H1 (cell line): ENCODE data around the gene GADL1. TPM values are rescaled to one million over a fixed set of nuclear protein-coding genes. Genes with fewer than 3 reads are reported as not detected.

Experiments used
- CTCF ChIA-PET: fragments of 300-600 bp; sonication (Branson Sonifier 250); formaldehyde crosslinking; loops from one replicate; lab custom pipeline; 2021; ENCODE audit not compliant: partially characterized antibody; lab: Charles Lee
- POLR2A ChIA-PET: fragments of 300-600 bp; sonication (Branson Sonifier 250); formaldehyde crosslinking; loops from one replicate; lab custom pipeline; 2021; ENCODE audit warnings: inconsistent platforms; ENCODE audit not compliant: partially characterized antibody; lab: Charles Lee
- DNase-seq, 2 experiments: peaks; one replicate each; pipeline versions ENCODE4 v3.0.0 to v3.0.0-alpha.2; 2010 to 2022; ENCODE audit warnings: low spot score in 2 of 2, low read depth in 1 of 2, mixed read lengths in 1 of 2
- FAIRE-seq: peaks from 2 replicates; lab custom pipeline; 2011; peaks lifted over from hg19 to GRCh38; lab: Jason Lieb, UNC
- H2AFZ ChIP-seq: 2 replicates; pipeline ENCODE4 v1.8.1; 2012; ENCODE audit warnings: low read length, inconsistent platforms
- H2AK5ac ChIP-seq: 2 replicates; pipeline ENCODE4 v1.6.1; 2013; ENCODE audit warnings: low read depth, low read length
- H2BK120ac ChIP-seq: replicated peaks from 2 replicates; pipeline ENCODE3; 2013; ENCODE audit warnings: low read depth, low read length, inconsistent platforms
- H2BK12ac ChIP-seq: 2 replicates; pipeline ENCODE4 v1.6.1; 2013; ENCODE audit warnings: low read depth, low read length
- H2BK15ac ChIP-seq: 2 replicates; pipeline ENCODE4 v1.6.1; 2013; ENCODE audit warnings: low read length
- H2BK20ac ChIP-seq: 2 replicates; pipeline ENCODE4 v1.6.1; 2013; ENCODE audit warnings: low read length
- H2BK5ac ChIP-seq: 2 replicates; pipeline ENCODE4 v1.6.1; 2013; ENCODE audit warnings: low read depth, low read length
- H3K14ac ChIP-seq: 2 replicates; pipeline ENCODE4 v1.6.1; 2013; ENCODE audit warnings: inconsistent platforms; ENCODE audit not compliant: insufficient read length
- H3K18ac ChIP-seq: 2 replicates; pipeline ENCODE4 v1.6.1; 2013; ENCODE audit warnings: low read length; ENCODE audit errors: extremely low read depth
- H3K23ac ChIP-seq: 2 replicates; pipeline ENCODE4 v1.6.1; 2013; ENCODE audit warnings: inconsistent platforms; ENCODE audit not compliant: insufficient read length
- H3K23me2 ChIP-seq: 2 replicates; pipeline ENCODE4 v1.6.1; 2013; ENCODE audit warnings: low read depth, low read length
- H3K27ac ChIP-seq: 2 replicates; pipeline ENCODE4 v1.6.1; 2011; ENCODE audit warnings: low read depth, low read length, inconsistent platforms
- H3K27me3 ChIP-seq, 4 experiments: replicated peaks in 1 of 4; 1 replicate in 1 of 4; 2 replicates in 3 of 4; pipeline versions ENCODE4 v1.6.1 to v1.8.1; 2011 to 2013; ENCODE audit warnings: low read length in 3 of 4, mild to moderate bottlenecking in 3 of 4, inconsistent platforms in 2 of 4, mixed read lengths in 2 of 4, moderate library complexity in 1 of 4; ENCODE audit not compliant: control insufficient read depth in 3 of 4, insufficient read depth in 3 of 4; ENCODE audit errors: extremely low read depth in 1 of 4
- H3K36me3 ChIP-seq, 4 experiments: 2 replicates each; pipeline versions ENCODE4 v1.6.1 to v1.8.1; 2011 to 2013; ENCODE audit warnings: mild to moderate bottlenecking in 4 of 4, low read length in 3 of 4, moderate library complexity in 2 of 4, control low read depth in 1 of 4, inconsistent platforms in 1 of 4; ENCODE audit not compliant: insufficient read depth in 4 of 4, control insufficient read depth in 2 of 4
- H3K4ac ChIP-seq: replicated peaks from 2 replicates; pipeline ENCODE3; 2013; ENCODE audit warnings: low read length, low read depth, mixed read lengths, inconsistent platforms; ENCODE audit not compliant: insufficient read length
- H3K4me1 ChIP-seq, 4 experiments: replicated peaks in 1 of 4; 1 replicate in 1 of 4; 2 replicates in 3 of 4; pipeline versions ENCODE4 v1.6.1 to v1.8.1; 2011 to 2013; ENCODE audit warnings: low read length in 3 of 4, inconsistent platforms in 2 of 4, mixed read lengths in 1 of 4; ENCODE audit not compliant: insufficient read depth in 4 of 4, control insufficient read depth in 3 of 4
- H3K4me2 ChIP-seq, 2 experiments: 2 replicates each; pipeline versions ENCODE4 v1.6.1 to v1.8.1; 2011 to 2013; ENCODE audit warnings: low read depth in 2 of 2, low read length in 2 of 2, control low read depth in 1 of 2, inconsistent platforms in 1 of 2, mild to moderate bottlenecking in 1 of 2; ENCODE audit not compliant: insufficient read depth in 1 of 2
- H3K4me3 ChIP-seq, 4 experiments: fragments of 200-600, 300-600 bp in 1 of 4; sonication (generic), shearing (Covaris generic), sonication (Bioruptor Twin) in 1 of 4; 2 replicates each; pipeline versions ENCODE4 v1.5.1 to v1.8.1; 2011 to 2016; ENCODE audit warnings: low read length in 4 of 4, low read depth in 3 of 4, control low read depth in 2 of 4, inconsistent platforms in 2 of 4, mild to moderate bottlenecking in 2 of 4, mixed read lengths in 1 of 4, moderate library complexity in 1 of 4; ENCODE audit not compliant: insufficient read depth in 2 of 4; ENCODE audit errors: extremely low read depth in 1 of 4
- H3K56ac ChIP-seq: replicated peaks from 2 replicates; pipeline ENCODE3; 2013; ENCODE audit warnings: low read depth, mild to moderate bottlenecking, mixed read lengths, low read length, inconsistent platforms; ENCODE audit not compliant: insufficient read length
- H3K79me1 ChIP-seq: 2 replicates; pipeline ENCODE4 v1.6.1; 2013; ENCODE audit warnings: low read depth, low read length, control low read depth
- H3K79me2 ChIP-seq, 2 experiments: 2 replicates each; pipeline versions ENCODE4 v1.6.1 to v1.8.1; 2012 to 2013; ENCODE audit warnings: low read length in 2 of 2, mild to moderate bottlenecking in 2 of 2, inconsistent platforms in 1 of 2; ENCODE audit not compliant: insufficient read depth in 2 of 2, control insufficient read depth in 1 of 2
- H3K9ac ChIP-seq, 4 experiments: replicated peaks in 1 of 4; 1 replicate in 1 of 4; 2 replicates in 3 of 4; pipeline versions ENCODE4 v1.6.1 to v1.8.1; 2011 to 2013; ENCODE audit warnings: low read depth in 3 of 4, low read length in 3 of 4, control low read depth in 2 of 4, mild to moderate bottlenecking in 2 of 4, moderate library complexity in 2 of 4, inconsistent platforms in 1 of 4; ENCODE audit errors: extremely low read depth in 1 of 4
- H3K9me3 ChIP-seq, 2 experiments: 2 replicates each; pipeline versions ENCODE4 v1.6.1 to v1.8.1; 2012 to 2013; ENCODE audit warnings: mild to moderate bottlenecking in 2 of 2, moderate library complexity in 2 of 2, control low read depth in 1 of 2, inconsistent platforms in 1 of 2, low read depth in 1 of 2, low read length in 1 of 2, mixed read lengths in 1 of 2; ENCODE audit not compliant: insufficient read depth in 2 of 2
- H4K20me1 ChIP-seq, 2 experiments: replicated peaks in 1 of 2; 2 replicates each; pipeline versions ENCODE3 to v1.8.1; 2011 to 2013; ENCODE audit warnings: inconsistent platforms in 2 of 2, low read length in 2 of 2, mild to moderate bottlenecking in 1 of 2; ENCODE audit not compliant: insufficient read depth in 2 of 2, control insufficient read depth in 1 of 2
- H4K5ac ChIP-seq: 2 replicates; pipeline ENCODE4 v1.6.1; 2013; ENCODE audit warnings: low read length, low read depth, mixed read lengths, inconsistent platforms; ENCODE audit not compliant: insufficient read length
- H4K8ac ChIP-seq: 2 replicates; pipeline ENCODE4 v1.8.0; 2013; ENCODE audit warnings: mild to moderate bottlenecking, moderate library complexity, low read length, inconsistent platforms; ENCODE audit not compliant: insufficient read depth; ENCODE audit errors: extremely low read depth
- H4K91ac ChIP-seq: replicated peaks from 2 replicates; pipeline ENCODE3; 2013; ENCODE audit warnings: low read length, mixed read lengths, inconsistent platforms; ENCODE audit not compliant: insufficient read length
- BCL11A ChIP-seq, 2 experiments: IDR thresholded peaks; one replicate each; pipeline ENCODE4 v1.6.1; 2011; ENCODE audit warnings: low read depth in 2 of 2, low read length in 2 of 2, mild to moderate bottlenecking in 2 of 2
- CEBPB ChIP-seq: IDR thresholded peaks from 2 replicates; pipeline ENCODE4 v1.6.1; 2012; ENCODE audit warnings: low read depth, low read length
- CTBP2 ChIP-seq: IDR thresholded peaks from 2 replicates; pipeline ENCODE4 v1.7.0; 2011; ENCODE audit warnings: borderline replicate concordance, mild to moderate bottlenecking, moderate library complexity, mixed read lengths, low read length; ENCODE audit not compliant: insufficient read depth, insufficient read length
- RAD21 ChIP-seq, 2 experiments: IDR thresholded peaks in 1 of 2; conservative IDR thresholded peaks in 1 of 2; 2 replicates each; pipeline ENCODE4 v1.6.1; 2011; ENCODE audit warnings: low read depth in 2 of 2, low read length in 2 of 2, improper control_type of control experiment in 1 of 2, inconsistent platforms in 1 of 2, mild to moderate bottlenecking in 1 of 2, moderate library complexity in 1 of 2
- SP2 ChIP-seq: IDR thresholded peaks from 2 replicates; pipeline ENCODE4 v1.6.1; 2012; ENCODE audit warnings: mild to moderate bottlenecking, low read length, inconsistent platforms
- SRF ChIP-seq: IDR thresholded peaks from 2 replicates; pipeline ENCODE4 v1.6.1; 2011; ENCODE audit warnings: mild to moderate bottlenecking, low read depth, low read length, moderate library complexity
- TEAD4 ChIP-seq: IDR thresholded peaks from 2 replicates; pipeline ENCODE4 v1.6.1; 2012; ENCODE audit warnings: low read depth, low read length, inconsistent platforms, mixed read lengths
- ZNF274 ChIP-seq: IDR thresholded peaks from 2 replicates; pipeline ENCODE4 v1.7.0; 2012; ENCODE audit warnings: low read length, borderline replicate concordance; ENCODE audit errors: extremely low read depth
- WGBS, 2 experiments: shearing (Covaris generic) in 1 of 2; methylation state at CpG; one replicate each; pipeline versions ENCODE4 v1.1.6 to v1.1.7; 2013 to 2015; ENCODE audit warnings: low lambda C conversion rate in 2 of 2, mixed read lengths in 2 of 2, inconsistent platforms in 1 of 2, low coverage in 1 of 2, missing lambda C conversion rate in 1 of 2; ENCODE audit not compliant: insufficient replicate concordance in 2 of 2, insufficient coverage in 1 of 2, insufficient read length in 1 of 2; ENCODE audit errors: extremely low coverage in 1 of 2, missing lambda C conversion rate in 1 of 2; 5-methylcytosine and 5-hydroxymethylcytosine counted together
- polyA plus RNA-seq, 7 experiments: library from polyadenylated mRNA; depleted of rRNA in 3 of 7; stranded (reverse) in 5 of 7; unstranded in 2 of 7; fragments of >200 nt in 5 of 7; fragments of 200-250 nt in 2 of 7; gene quantifications; 1 replicate in 5 of 7; 2 replicates in 1 of 7; 4 replicates in 1 of 7; pipeline versions ENCODE4 v1.2.1 to v1.2.3, GENCODE V29; 2011 to 2013; ENCODE audit warnings: missing spikeins in 2 of 7, mixed read lengths in 2 of 7
- total RNA-seq: library from RNA; stranded (reverse); fragmentation: NEBNext Ultra II Directional; extraction: Animal tissue kit (Norgen Biotek cat#: 25700); gene quantifications from 2 replicates; pipeline ENCODE4 v1.2.1, GENCODE V29; 2021
- TF ChIP-seq, protein P1 (sequence below), 3 experiments: IDR thresholded peaks; 1 replicate in 2 of 3; 2 replicates in 1 of 3; pipeline versions ENCODE4 v1.5.1 to v1.6.1; 2011; ENCODE audit warnings: low read length in 3 of 3, mild to moderate bottlenecking in 3 of 3, inconsistent platforms in 2 of 3, low read depth in 1 of 3, moderate library complexity in 1 of 3; ENCODE audit not compliant: insufficient read depth in 1 of 3; ENCODE audit errors: control extremely low read depth in 1 of 3

The GADL1 gene
- total and polyA plus RNA-seq, 2 of the 8 experiments (the other 6 are each of a cell fraction or from before 2014, with no cell fraction given), result 0.03 to 0.30 TPM

DNA sequence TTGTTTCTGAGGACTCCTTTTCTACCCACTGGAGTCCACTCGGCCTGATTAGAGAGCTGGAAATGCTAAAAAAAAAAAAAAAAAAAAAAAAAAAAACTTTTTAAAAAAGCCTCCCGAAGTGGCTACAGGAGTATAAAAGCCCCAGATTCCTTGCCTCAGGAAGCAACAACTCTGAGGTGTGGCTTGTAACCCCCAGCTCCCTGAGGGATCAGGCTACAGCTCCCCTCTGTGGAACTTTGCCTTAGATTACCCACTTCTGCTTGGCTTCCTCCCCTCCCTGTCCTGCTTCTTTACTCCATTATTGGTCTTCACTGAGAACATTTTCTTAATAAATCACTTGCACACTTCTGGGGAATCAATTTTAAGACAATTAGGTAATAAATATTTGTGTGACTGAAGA lies 49.7 kb upstream of the GADL1 start:
- Histone ChIP-seq H2BK12ac (no peak overlapping the region), H4K8ac (no peak overlapping the region), H3K4me1 (no peaks in the 10 kb centered on the region; a peak in 1 of 7 replicates), H3K23me2 (no peaks in the 10 kb centered on the region), H3K79me1 (no peaks in the 10 kb centered on the region), H3K27ac (no peak overlapping the region), H3K27me3 (no peaks in the 10 kb centered on the region), H2BK15ac (no peak overlapping the region), H4K20me1 (no peaks in the 10 kb centered on the region), H2AFZ (no peak overlapping the region), H3K56ac (no peak overlapping the region), H2BK20ac (no peak overlapping the region), H4K5ac (no peak overlapping the region), H2BK5ac (no peak overlapping the region), H3K9me3 (no peaks in the 10 kb centered on the region), H3K36me3 (no peaks in the 10 kb centered on the region), H3K14ac (no peak overlapping the region), H2AK5ac (no peak overlapping the region), H3K9ac (no peak overlapping the region), H3K79me2 (no peaks in the 10 kb centered on the region), H3K18ac (no peak overlapping the region), H3K23ac (no peak overlapping the region), H4K91ac (no peak overlapping the region), H3K4me3 (no peak overlapping the region), H2BK120ac (no peak overlapping the region), H3K4me2 (no peak overlapping the region), H3K4ac (no peak overlapping the region)
- DNase-seq, result no peak
- FAIRE-seq, result no peak
- POLR2A ChIA-PET, result no interaction called here
- TF ChIP-seq ZNF274 (no peak), CEBPB (no peak), SP2 (no peak), RAD21 (IDR thresholded peaks at IDR 0.05 in 1 of 2, conservative IDR thresholded peaks at IDR 0.05 in 1 of 2; ENCODE audit: low read depth in 2 of 2, low read length in 2 of 2) (peak; percentile 12 to 27; a peak in 1 of 4 replicates), SRF (no peak), CTBP2 (no peak), BCL11A (IDR thresholded peaks at IDR 0.05; ENCODE audit: low read depth in 2 of 2, low read length in 2 of 2) (no peak), TEAD4 (no peak)
- TF ChIP-seq, protein P1, sequence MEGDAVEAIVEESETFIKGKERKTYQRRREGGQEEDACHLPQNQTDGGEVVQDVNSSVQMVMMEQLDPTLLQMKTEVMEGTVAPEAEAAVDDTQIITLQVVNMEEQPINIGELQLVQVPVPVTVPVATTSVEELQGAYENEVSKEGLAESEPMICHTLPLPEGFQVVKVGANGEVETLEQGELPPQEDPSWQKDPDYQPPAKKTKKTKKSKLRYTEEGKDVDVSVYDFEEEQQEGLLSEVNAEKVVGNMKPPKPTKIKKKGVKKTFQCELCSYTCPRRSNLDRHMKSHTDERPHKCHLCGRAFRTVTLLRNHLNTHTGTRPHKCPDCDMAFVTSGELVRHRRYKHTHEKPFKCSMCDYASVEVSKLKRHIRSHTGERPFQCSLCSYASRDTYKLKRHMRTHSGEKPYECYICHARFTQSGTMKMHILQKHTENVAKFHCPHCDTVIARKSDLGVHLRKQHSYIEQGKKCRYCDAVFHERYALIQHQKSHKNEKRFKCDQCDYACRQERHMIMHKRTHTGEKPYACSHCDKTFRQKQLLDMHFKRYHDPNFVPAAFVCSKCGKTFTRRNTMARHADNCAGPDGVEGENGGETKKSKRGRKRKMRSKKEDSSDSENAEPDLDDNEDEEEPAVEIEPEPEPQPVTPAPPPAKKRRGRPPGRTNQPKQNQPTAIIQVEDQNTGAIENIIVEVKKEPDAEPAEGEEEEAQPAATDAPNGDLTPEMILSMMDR (IDR thresholded peaks at IDR 0.05; ENCODE audit: control extremely low read depth in 1 of 3, insufficient read depth in 1 of 3, low read depth in 1 of 3, low read length in 3 of 3), result no peak
- 73% methylated on average over 2 of the region's 2 CpGs; no CpG with 5 or more reads in 1 of the 2 experiments for WGBS, 2 experiments
- CTCF ChIA-PET, result interaction anchor here (0.7 to 3.0 kb wide), 5 partner anchors 10 to 62 kb away, joined by 3 to 12 read pairs (median 5); no protein-coding TSS in a partner anchor
